ENCODE measurements around the gene RUFY1. TPM values are rescaled to one million over a fixed set of nuclear protein-coding genes. Genes with fewer than 3 reads are reported as not detected.

Gene RUFY1, protein sequence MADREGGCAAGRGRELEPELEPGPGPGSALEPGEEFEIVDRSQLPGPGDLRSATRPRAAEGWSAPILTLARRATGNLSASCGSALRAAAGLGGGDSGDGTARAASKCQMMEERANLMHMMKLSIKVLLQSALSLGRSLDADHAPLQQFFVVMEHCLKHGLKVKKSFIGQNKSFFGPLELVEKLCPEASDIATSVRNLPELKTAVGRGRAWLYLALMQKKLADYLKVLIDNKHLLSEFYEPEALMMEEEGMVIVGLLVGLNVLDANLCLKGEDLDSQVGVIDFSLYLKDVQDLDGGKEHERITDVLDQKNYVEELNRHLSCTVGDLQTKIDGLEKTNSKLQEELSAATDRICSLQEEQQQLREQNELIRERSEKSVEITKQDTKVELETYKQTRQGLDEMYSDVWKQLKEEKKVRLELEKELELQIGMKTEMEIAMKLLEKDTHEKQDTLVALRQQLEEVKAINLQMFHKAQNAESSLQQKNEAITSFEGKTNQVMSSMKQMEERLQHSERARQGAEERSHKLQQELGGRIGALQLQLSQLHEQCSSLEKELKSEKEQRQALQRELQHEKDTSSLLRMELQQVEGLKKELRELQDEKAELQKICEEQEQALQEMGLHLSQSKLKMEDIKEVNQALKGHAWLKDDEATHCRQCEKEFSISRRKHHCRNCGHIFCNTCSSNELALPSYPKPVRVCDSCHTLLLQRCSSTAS
- 28.6 to 34.3 TPM (median 31.0 TPM) in 5 replicates for total RNA-seq (2022; extraction: Qiagen RNA extraction; ENCODE audit: low read depth)

GRCh38 chr5:179550511-179551342 lies at the start of gene RUFY1:
RUFY1 (plus strand) TSS chr5:179550554; CDS start chr5:179550570, 16 bp downstream.

DNA sequence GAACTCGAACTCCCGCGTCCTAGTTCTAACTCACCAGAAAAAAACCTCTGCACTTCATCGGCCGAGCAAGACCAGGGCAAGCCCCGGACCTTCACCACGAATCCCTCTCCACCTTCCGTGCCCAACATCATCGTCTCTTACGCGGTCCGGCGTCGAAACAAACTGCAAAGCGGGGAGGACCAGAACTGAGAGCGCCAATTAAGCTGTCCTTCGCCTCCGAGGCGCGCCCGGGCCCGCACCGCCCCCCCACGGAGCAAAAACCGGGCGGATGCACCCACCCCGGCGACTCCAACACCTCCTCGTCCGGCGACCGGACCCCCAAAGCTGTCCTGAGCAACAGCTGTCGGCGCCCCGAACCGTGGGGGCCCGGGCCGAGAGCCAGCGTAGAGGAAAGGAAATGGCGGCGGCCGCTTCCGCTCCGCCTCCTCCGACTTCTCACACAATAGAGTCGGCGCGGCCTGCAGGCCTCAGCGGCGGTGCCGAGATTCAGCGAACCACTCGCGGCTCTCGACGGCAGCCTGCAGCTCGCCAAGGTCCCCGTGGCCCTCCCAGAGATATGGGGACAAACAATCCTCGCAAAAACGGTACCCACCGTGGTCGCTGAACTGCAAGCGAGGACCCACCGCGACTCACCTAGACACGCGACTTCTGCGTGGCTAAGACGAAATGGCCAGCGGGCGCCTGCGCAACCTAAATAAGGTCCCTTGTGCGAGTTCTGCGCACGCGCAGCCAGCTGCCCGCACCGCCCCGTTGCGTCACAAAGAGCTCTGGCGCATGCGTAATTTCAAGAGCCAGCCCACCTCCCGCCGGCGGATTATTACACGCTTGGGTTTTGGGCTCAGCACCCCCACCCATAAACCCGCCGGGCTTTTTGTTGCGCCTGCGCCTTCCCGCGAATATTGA lies 72.9 kb downstream of the RUFY1 start, which contains the start of gene HNRNPH1:
Gene HNRNPH1 (minus strand): TSS at position 669 of the 903 bp plus-strand sequence. CDS start 538 bp downstream, at position 131.

Other genes starting within 250 kb of the RUFY1 start
- 0.07 to 0.16 TPM (median 0.09 TPM) in 4 of 5 replicates, not detected in the other for gene ADAMTS2, start 205.1 kb upstream of the RUFY1 start, total RNA-seq (2022; extraction: Qiagen RNA extraction; ENCODE audit: low read depth)
- gene HNRNPH1, start 73.1 kb downstream of the RUFY1 start, total RNA-seq (2022; extraction: Qiagen RNA extraction; ENCODE audit: low read depth), result 492 to 619 TPM (median 511 TPM) in 5 replicates
- not detected in 5 replicates for gene CBY3, start 130.5 kb downstream of the RUFY1 start, total RNA-seq (2022; extraction: Qiagen RNA extraction; ENCODE audit: low read depth)
- gene CANX, start 148.4 kb downstream of the RUFY1 start, total RNA-seq (2022; extraction: Qiagen RNA extraction; ENCODE audit: low read depth), result 334 to 419 TPM (median 391 TPM) in 5 replicates
- gene MAML1, start 182.3 kb downstream of the RUFY1 start, total RNA-seq (2022; extraction: Qiagen RNA extraction; ENCODE audit: low read depth), result 15.0 to 24.8 TPM (median 19.3 TPM) in 5 replicates
- 0.63 TPM in 1 of 5 replicates, not detected in the others for gene LTC4S, start 243.4 kb downstream of the RUFY1 start, total RNA-seq (2022; extraction: Qiagen RNA extraction; ENCODE audit: low read depth)

Measured in A549 treated with ZK216348 at 1 μM for 4 hours (cell line).